HUES64 (cell line): Measurements from ENCODE around the gene PARD6B. TPM values are rescaled to one million over a fixed set of nuclear protein-coding genes. Genes with fewer than 3 reads are reported as not detected.

Experiments used
- H3K27ac ChIP-seq: 2 replicates; pipeline ENCODE4 v1.7.0; 2013; ENCODE audit warnings: low read depth, low read length, inconsistent platforms
- H3K27me3 ChIP-seq: 2 replicates; pipeline ENCODE4 v1.6.1; 2013; ENCODE audit warnings: mild to moderate bottlenecking, low read length; ENCODE audit not compliant: insufficient read depth
- H3K36me3 ChIP-seq: 2 replicates; pipeline ENCODE4 v1.6.1; 2013; ENCODE audit warnings: mild to moderate bottlenecking, low read length; ENCODE audit not compliant: insufficient read depth
- H3K4me1 ChIP-seq: 2 replicates; pipeline ENCODE4 v1.6.1; 2013; ENCODE audit warnings: mild to moderate bottlenecking, low read length, moderate library complexity; ENCODE audit not compliant: insufficient read depth
- H3K4me3 ChIP-seq: 2 replicates; pipeline ENCODE4 v1.5.1; 2013; ENCODE audit warnings: mild to moderate bottlenecking, low read length, moderate library complexity
- H3K9ac ChIP-seq: 2 replicates; pipeline ENCODE4 v1.6.1; 2013; ENCODE audit warnings: mild to moderate bottlenecking, low read depth, low read length
- H3K9me3 ChIP-seq: 2 replicates; pipeline ENCODE4 v1.6.1; 2013; ENCODE audit warnings: low read depth, low read length; ENCODE audit not compliant: insufficient read depth
- WGBS: fragments of 150-250, 120-280 bp; methylation state at CpG from one replicate; pipeline ENCODE4 v1.1.7; 2013; ENCODE audit warnings: missing lambda C conversion rate; 5-methylcytosine and 5-hydroxymethylcytosine counted together
- polyA plus RNA-seq, 2 experiments: library from polyadenylated mRNA; stranded (reverse); fragments of 50-300 nt; gene quantifications; one replicate each; pipeline ENCODE4 v1.2.3, GENCODE V29; 2013

Gene PARD6B, protein sequence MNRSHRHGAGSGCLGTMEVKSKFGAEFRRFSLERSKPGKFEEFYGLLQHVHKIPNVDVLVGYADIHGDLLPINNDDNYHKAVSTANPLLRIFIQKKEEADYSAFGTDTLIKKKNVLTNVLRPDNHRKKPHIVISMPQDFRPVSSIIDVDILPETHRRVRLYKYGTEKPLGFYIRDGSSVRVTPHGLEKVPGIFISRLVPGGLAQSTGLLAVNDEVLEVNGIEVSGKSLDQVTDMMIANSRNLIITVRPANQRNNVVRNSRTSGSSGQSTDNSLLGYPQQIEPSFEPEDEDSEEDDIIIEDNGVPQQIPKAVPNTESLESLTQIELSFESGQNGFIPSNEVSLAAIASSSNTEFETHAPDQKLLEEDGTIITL
- polyA plus RNA-seq (2013, experiment 1 of 2), result 6.1 TPM
- polyA plus RNA-seq (2013, experiment 2 of 2), result 6.4 TPM

DNA sequence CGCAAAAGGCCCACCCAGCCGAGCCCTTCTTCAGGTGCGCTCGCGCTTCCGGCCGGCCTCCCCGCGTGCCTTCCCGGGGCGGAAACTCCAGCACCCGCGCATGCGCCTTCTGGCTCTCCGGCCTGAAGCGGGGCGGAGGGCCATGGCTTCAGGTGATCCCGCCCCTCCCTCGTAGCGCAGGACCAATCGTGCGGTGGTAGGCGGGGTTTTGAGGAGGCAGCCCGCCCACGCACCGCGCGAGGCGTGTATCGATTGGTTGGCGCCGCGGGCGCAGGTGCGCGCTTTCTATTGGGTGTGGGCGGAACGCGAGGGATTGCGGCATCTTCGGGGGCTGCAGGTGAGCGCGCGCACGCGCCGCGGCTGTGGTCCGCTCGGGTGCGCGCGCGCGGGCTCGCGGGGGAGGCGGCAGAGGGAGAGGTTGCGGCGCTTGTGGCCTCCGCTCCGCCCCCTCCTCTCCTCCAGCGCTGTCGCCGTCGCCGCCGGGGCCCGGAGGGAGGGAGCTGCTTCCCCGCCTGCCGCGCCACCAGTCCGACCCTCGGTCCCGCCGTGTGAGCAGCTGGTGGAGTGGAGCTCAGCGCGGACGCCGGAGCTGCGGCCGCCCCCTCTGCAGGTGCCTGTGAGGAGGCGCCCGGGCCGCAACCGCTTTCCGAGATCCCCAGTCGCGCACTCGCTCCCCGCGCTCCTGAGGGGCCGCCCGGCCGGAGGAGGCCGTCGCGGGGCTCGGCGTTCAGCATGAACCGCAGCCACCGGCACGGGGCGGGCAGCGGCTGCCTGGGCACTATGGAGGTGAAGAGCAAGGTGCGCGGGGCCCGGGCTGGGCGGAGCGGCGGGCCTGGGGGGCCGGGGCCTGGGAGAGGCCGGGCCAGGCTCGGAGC, at the start of gene PARD6B:
Gene PARD6B (plus strand): TSS at position 526 of the 875 bp plus-strand sequence. CDS start 207 bp downstream, at position 733.
- Histone ChIP-seq H3K4me3 (peak within 1 kb of the TSS; percentile 94), H3K9me3 (no peaks in the 10 kb centered on the region), H3K27me3 (no peaks in the 10 kb centered on the region), H3K27ac (peak within 1 kb of the TSS; percentile 87), H3K36me3 (peaks cover 12% of the 10 kb centered on the region), H3K9ac (peak within 1 kb of the TSS; percentile 85), H3K4me1 (peaks cover 25% of the 10 kb centered on the region)
- under 1% methylated on average over 114 of the region's 114 CpGs for WGBS

- no peaks in the 10 kb centered on the region for H3K27me3 ChIP-seq
- WGBS, result 96% methylated on average over 4 of the region's 4 CpGs
- no peaks in the 10 kb centered on the region for H3K36me3 ChIP-seq
- no peaks in the 10 kb centered on the region for H3K4me1 ChIP-seq
- no peak overlapping the region for H3K4me3 ChIP-seq
- no peaks in the 10 kb centered on the region for H3K9me3 ChIP-seq
- H3K27ac ChIP-seq, result no peak overlapping the region
- no peak overlapping the region for H3K9ac ChIP-seq
Observed at GRCh38 chr20:50682065-50682464, 49.3 kb upstream of the PARD6B start.

DNA sequence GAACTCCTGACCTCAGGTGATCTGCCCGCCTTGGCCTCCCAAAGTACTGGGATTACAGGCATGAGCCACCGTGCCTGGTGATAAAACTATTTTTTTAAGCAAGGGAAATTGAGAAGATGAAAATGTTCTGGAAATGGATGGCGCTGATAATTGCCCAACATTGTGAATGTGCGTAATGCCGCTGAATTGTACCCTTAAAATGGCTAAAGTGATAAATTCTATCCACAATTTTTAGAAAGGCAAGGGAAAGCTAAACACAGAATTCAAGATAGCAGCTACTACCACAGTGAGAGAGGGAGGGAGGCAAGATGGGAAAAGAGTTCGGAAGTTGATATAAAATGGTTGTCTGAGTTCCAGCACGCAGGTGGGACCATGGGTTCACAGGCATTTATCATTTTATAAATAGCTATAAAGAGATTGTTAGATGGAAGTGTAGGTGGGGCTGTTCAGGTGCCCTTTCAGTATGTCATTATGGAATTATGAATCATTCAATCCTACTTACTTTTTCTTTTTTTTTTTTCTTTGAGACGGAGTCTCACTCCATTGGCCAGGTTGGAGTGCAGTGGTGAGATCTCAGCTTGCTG, 48.3 kb upstream of the PARD6B start:
- Histone ChIP-seq H3K9ac (no peak overlapping the region), H3K27ac (no peak overlapping the region), H3K36me3 (no peaks in the 10 kb centered on the region), H3K27me3 (no peaks in the 10 kb centered on the region), H3K9me3 (no peaks in the 10 kb centered on the region), H3K4me3 (no peak overlapping the region), H3K4me1 (no peaks in the 10 kb centered on the region)
- 93% methylated on average over 8 of the region's 8 CpGs for WGBS

DNA sequence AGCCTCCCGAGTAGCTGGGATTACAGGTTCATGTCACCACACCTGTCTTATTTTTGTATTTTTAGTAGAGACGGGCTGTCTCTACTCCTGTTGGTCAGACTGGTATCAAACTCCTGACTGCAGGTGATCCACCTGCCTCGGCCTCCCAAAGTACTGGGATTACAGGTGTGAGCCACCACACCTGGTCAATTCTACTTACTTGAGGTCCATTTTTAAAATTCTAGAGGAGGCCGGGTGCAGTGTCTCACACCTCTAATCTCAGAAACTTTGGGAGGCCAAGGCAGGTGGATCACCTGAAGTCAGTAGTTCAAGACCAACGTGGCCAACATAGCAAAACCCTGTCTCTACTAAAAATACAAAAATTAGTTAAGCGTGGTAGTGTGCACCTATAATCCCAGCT, 47.8 kb upstream of the PARD6B start:
- H3K4me3 ChIP-seq, result no peak overlapping the region
- H3K9ac ChIP-seq, result no peak overlapping the region
- H3K36me3 ChIP-seq, result no peaks in the 10 kb centered on the region
- WGBS, result 89% methylated on average over 6 of the region's 6 CpGs
- no peak overlapping the region for H3K27ac ChIP-seq
- no peaks in the 10 kb centered on the region for H3K9me3 ChIP-seq
- H3K4me1 ChIP-seq, result no peaks in the 10 kb centered on the region
- no peaks in the 10 kb centered on the region for H3K27me3 ChIP-seq

DNA sequence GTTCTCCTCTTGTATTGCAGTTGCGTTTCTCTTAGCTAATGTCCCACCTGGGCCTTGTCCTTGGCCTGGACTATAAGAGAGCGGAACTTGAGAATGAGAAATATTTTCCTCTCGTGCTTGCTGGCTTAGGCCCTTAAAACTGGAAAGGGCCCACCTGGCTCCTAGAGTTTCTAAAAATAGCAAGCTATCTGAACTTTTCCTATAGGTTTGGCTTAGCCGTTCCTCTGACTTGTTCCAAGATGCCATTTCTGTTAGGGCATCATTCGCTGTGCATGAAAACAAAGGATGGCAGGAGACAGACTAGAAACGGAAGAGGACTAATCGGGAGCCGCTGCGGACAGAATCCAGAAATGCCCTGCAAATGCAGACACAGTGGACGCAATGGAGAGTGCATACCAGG, 44.6 kb upstream of the PARD6B start:
- WGBS, result 94% methylated on average over 10 of the region's 10 CpGs
- no peak overlapping the region for H3K27ac ChIP-seq
- no peaks in the 10 kb centered on the region for H3K9me3 ChIP-seq
- H3K36me3 ChIP-seq, result no peaks in the 10 kb centered on the region
- H3K4me1 ChIP-seq, result peaks cover 11% of the 10 kb centered on the region
- no peak overlapping the region for H3K4me3 ChIP-seq
- peaks cover 4% of the 10 kb centered on the region; the same call in 1 of the 2 replicates for H3K27me3 ChIP-seq
- H3K9ac ChIP-seq, result no peak overlapping the region

DNA sequence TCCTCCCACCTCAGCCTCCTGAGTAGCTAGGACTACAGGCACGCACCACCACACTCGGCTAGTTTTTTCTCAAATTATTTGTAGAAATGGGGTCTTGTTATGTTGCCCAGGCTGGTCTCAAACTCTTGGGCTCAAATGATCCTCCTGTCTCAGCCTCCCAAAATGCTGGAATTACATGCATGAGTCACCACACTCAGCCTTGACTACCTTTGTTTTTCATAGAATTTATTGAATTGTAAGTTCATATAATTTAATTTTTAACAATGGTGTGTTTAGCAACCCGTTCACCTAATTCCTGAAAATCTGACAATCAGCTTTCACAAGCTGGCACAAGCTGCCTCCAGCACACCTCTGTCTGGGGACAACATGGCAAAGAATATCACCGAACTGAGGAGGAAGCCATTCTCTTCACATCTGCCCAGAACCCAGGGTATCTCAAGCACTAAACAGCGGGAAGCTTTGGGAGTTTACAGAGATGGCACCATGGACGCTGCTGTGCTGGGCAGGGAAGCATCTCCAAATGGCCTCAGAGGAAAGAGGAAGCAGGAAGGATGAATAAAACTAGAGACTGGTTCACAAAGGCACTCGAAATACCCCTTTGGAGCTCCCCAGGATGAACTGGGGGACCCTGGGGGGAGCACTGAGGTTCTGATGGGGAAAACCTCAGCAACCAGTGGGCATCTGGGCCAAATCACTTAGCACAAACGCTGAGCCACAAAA, 43.0 kb upstream of the PARD6B start:
- H3K4me3 ChIP-seq, result no peak overlapping the region
- no peaks in the 10 kb centered on the region for H3K9me3 ChIP-seq
- H3K9ac ChIP-seq, result no peak overlapping the region
- peaks cover 4% of the 10 kb centered on the region; the same call in 1 of the 2 replicates for H3K27me3 ChIP-seq
- peaks cover 16% of the 10 kb centered on the region for H3K4me1 ChIP-seq
- H3K36me3 ChIP-seq, result no peaks in the 10 kb centered on the region
- WGBS, result 93% methylated on average over 8 of the region's 8 CpGs
- no peak overlapping the region for H3K27ac ChIP-seq

DNA sequence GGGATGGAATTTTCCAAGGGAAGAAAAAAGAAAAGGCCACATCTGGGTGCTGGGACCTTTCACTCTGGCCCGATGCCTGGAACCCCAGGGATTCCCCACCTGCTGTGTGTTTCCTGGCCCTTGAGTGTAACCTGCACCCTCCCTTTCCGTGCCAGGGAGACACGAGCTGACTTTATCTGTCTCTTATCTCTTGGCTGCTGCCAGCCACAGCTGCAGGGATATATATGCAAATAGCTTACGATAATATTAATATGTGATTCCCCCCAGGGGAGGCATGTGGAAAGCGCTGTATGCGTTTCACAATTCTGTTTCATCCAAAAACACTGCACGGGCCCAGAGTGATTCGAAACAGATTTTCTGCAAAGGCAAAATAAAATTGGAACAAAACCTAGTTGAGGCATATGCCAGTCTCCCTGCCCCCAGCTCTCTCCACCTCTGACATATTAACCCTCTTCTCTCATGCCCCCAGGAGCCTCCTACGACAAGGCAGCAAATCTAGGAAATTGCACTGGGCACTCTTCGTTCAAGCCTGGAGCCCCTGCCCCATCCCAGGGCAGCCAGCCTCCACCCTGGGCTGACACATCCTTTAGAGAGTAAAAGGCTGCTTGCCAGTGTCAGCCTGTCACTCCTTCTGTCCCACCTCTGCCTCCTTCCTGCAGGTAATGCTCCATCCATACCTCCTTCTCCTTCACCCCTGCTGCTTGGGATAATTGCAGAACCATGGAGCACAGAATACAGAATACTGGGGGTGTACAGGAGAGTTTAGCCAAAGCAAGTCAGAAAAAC, 41.3 kb upstream of the PARD6B start:
- no peak overlapping the region for H3K27ac ChIP-seq
- no peaks in the 10 kb centered on the region for H3K36me3 ChIP-seq
- peak overlapping the region; percentile 57 for H3K4me3 ChIP-seq
- H3K9ac ChIP-seq, result no peak overlapping the region
- H3K9me3 ChIP-seq, result no peaks in the 10 kb centered on the region
- H3K4me1 ChIP-seq, result peaks cover 20% of the 10 kb centered on the region
- WGBS, result 72% methylated on average over 10 of the region's 10 CpGs
- peaks cover 4% of the 10 kb centered on the region; the same call in 1 of the 2 replicates for H3K27me3 ChIP-seq

GRCh38 chr20:50690650-50691572, 40.5 kb upstream of the PARD6B start, which contains the start of gene RIPOR3:
RIPOR3 (minus strand) TSS chr20:50691542; CDS start chr20:50691128, 414 bp downstream.
- Histone ChIP-seq H3K9me3 (no peaks in the 10 kb centered on the region), H3K27me3 (peaks cover 4% of the 10 kb centered on the region; the same call in 1 of the 2 replicates), H3K9ac (peak within 1 kb of the TSS; percentile 49; the same call in 1 of the 2 replicates), H3K27ac (peak within 1 kb of the TSS; percentile 1; the same call in 1 of the 2 replicates), H3K4me1 (peaks cover 24% of the 10 kb centered on the region), H3K36me3 (no peaks in the 10 kb centered on the region), H3K4me3 (peak within 1 kb of the TSS; percentile 57)
- 2% methylated on average over 42 of the region's 42 CpGs for WGBS
